ENCODE results near the gene TRMU. TPM values are rescaled to one million over a fixed set of nuclear protein-coding genes. Genes with fewer than 3 reads are reported as not detected.

The TRMU gene
- total and polyA plus RNA-seq, 4 donors = 22.5 to 64.4 (median 47.6) TPM

- no peaks in the 10 kb centered on the region for H3K9me3 ChIP-seq (ENCODE audit: control insufficient read depth, insufficient read depth, low read length)
- 92% methylated on average over 16 of the region's 18 CpGs for WGBS (ENCODE audit: insufficient coverage)
- peaks cover 54% of the 10 kb centered on the region for H3K36me3 ChIP-seq (ENCODE audit: control insufficient read depth, insufficient read depth, low read length)
- peaks cover 5% of the 10 kb centered on the region for H3K4me1 ChIP-seq (ENCODE audit: control insufficient read depth, insufficient read depth, low read length)
- H3K27me3 ChIP-seq (ENCODE audit: control insufficient read depth, insufficient read depth, low read length) = no peaks in the 10 kb centered on the region
- no peak for DNase-seq (ENCODE audit: low read depth in 4 of 6, low spot score in 6 of 6)
- H3K4me3 ChIP-seq (ENCODE audit: low read depth, low read length) = no peak overlapping the region
- H3K27ac ChIP-seq (ENCODE audit: low read depth, low read length) = no peak overlapping the region
Observed at GRCh38 chr22:46372686-46373085, 37.2 kb downstream of the TRMU start.

DNA sequence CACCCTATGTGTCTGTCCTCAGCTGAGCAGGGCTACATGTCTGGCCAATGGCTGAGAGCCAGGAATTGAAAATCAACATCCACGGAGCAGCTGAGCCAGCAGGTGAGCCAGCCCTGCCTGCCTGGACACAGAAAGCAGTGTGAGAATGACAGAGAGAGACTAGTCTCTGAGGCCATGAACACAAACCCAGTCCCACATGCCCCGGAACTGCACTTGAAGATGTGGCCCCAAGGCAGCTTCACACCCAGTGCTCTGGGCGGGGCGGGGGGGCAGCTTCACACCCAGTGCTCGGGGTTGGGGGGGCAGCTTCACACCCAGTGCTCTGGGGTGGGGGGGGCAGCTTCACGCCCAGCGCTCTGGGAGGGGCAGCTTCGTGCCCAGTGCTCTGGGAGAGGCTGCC lies 37.6 kb downstream of the TRMU start:
- Histone ChIP-seq H3K27ac (ENCODE audit: low read depth, low read length) (no peak overlapping the region), H3K27me3 (ENCODE audit: control insufficient read depth, insufficient read depth, low read length) (no peaks in the 10 kb centered on the region), H3K4me1 (ENCODE audit: control insufficient read depth, insufficient read depth, low read length) (peaks cover 10% of the 10 kb centered on the region), H3K4me3 (ENCODE audit: low read depth, low read length) (no peak overlapping the region), H3K36me3 (ENCODE audit: control insufficient read depth, insufficient read depth, low read length) (peaks cover 56% of the 10 kb centered on the region), H3K9me3 (ENCODE audit: control insufficient read depth, insufficient read depth, low read length) (no peaks in the 10 kb centered on the region)
- peak in 2 of 6 donors; percentile 51 to 65 for DNase-seq (ENCODE audit: low read depth in 4 of 6, low spot score in 6 of 6)
- 63% methylated on average over 5 of the region's 8 CpGs for WGBS (ENCODE audit: insufficient coverage)

GRCh38 chr22:46373921-46374662 lies 38.6 kb downstream of the TRMU start:
- Histone ChIP-seq H3K4me1 (ENCODE audit: control insufficient read depth, insufficient read depth, low read length) (peaks cover 18% of the 10 kb centered on the region), H3K9me3 (ENCODE audit: control insufficient read depth, insufficient read depth, low read length) (no peaks in the 10 kb centered on the region), H3K27me3 (ENCODE audit: control insufficient read depth, insufficient read depth, low read length) (peaks cover 2% of the 10 kb centered on the region), H3K4me3 (ENCODE audit: low read depth, low read length) (no peak overlapping the region), H3K27ac (ENCODE audit: low read depth, low read length) (no peak overlapping the region), H3K36me3 (ENCODE audit: control insufficient read depth, insufficient read depth, low read length) (peaks cover 51% of the 10 kb centered on the region)
- DNase-seq (ENCODE audit: low read depth in 4 of 6, low spot score in 6 of 6) = peak in 1 of 6 donors; percentile 7
- 77% methylated on average over 21 of the region's 31 CpGs for WGBS (ENCODE audit: insufficient coverage)

- 94% methylated on average over 35 of the region's 38 CpGs for WGBS (ENCODE audit: insufficient coverage)
- DNase-seq (ENCODE audit: low read depth in 4 of 6, low spot score in 6 of 6) = no peak
- Histone ChIP-seq H3K4me1 (ENCODE audit: control insufficient read depth, insufficient read depth, low read length) (peaks cover 24% of the 10 kb centered on the region), H3K27ac (ENCODE audit: low read depth, low read length) (no peak overlapping the region), H3K27me3 (ENCODE audit: control insufficient read depth, insufficient read depth, low read length) (peaks cover 2% of the 10 kb centered on the region), H3K4me3 (ENCODE audit: low read depth, low read length) (no peak overlapping the region), H3K9me3 (ENCODE audit: control insufficient read depth, insufficient read depth, low read length) (no peaks in the 10 kb centered on the region), H3K36me3 (ENCODE audit: control insufficient read depth, insufficient read depth, low read length) (peaks cover 44% of the 10 kb centered on the region)
Observed at GRCh38 chr22:46374663-46375474, 39.4 kb downstream of the TRMU start.

- no peak for DNase-seq (ENCODE audit: low read depth in 4 of 6, low spot score in 6 of 6)
- Histone ChIP-seq H3K4me3 (ENCODE audit: low read depth, low read length) (no peak overlapping the region), H3K9me3 (ENCODE audit: control insufficient read depth, insufficient read depth, low read length) (no peaks in the 10 kb centered on the region), H3K27ac (ENCODE audit: low read depth, low read length) (no peak overlapping the region), H3K27me3 (ENCODE audit: control insufficient read depth, insufficient read depth, low read length) (peaks cover 2% of the 10 kb centered on the region), H3K4me1 (ENCODE audit: control insufficient read depth, insufficient read depth, low read length) (peaks cover 28% of the 10 kb centered on the region), H3K36me3 (ENCODE audit: control insufficient read depth, insufficient read depth, low read length) (peaks cover 47% of the 10 kb centered on the region)
- 94% methylated on average over 3 of the region's 3 CpGs for WGBS (ENCODE audit: insufficient coverage)
Observed at GRCh38 chr22:46376111-46376510, 40.6 kb downstream of the TRMU start.

DNA sequence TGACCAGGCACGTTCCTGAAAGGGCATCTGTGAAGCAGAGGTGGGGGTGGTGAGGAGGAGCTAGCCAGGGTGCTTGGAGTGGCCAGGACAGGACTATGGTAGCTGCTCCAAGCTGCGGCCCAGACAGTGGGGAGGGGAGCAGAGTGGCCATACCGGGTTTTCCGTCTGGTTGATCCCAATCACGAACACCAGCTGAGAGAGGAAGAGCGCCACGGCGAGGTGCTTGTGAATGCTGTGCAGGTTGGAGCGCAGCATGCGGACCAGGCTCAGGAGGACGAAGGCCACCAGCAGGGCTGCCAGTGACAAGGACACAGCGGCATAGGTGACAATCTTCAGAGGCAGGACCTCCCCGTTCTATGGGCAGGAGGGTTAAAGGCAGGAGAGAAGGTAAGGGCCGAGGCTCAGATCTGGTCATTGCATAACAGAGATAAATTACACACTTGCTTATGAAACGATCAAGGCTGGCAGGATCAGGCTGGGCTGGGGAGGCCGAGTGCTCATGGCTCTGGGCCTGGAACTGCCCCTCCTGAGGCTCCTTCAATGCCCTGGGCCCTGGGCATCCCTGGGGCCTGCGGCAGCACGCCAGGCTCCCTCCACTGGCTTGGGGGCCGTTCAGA lies 41.5 kb downstream of the TRMU start:
- no peak for DNase-seq (ENCODE audit: low read depth in 4 of 6, low spot score in 6 of 6)
- Histone ChIP-seq H3K9me3 (ENCODE audit: control insufficient read depth, insufficient read depth, low read length) (no peaks in the 10 kb centered on the region), H3K27ac (ENCODE audit: low read depth, low read length) (no peak overlapping the region), H3K4me1 (ENCODE audit: control insufficient read depth, insufficient read depth, low read length) (peaks cover 28% of the 10 kb centered on the region), H3K27me3 (ENCODE audit: control insufficient read depth, insufficient read depth, low read length) (peaks cover 2% of the 10 kb centered on the region), H3K4me3 (ENCODE audit: low read depth, low read length) (no peak overlapping the region), H3K36me3 (ENCODE audit: control insufficient read depth, insufficient read depth, low read length) (peaks cover 54% of the 10 kb centered on the region)
- 85% methylated on average over 18 of the region's 19 CpGs for WGBS (ENCODE audit: insufficient coverage)

- Histone ChIP-seq H3K4me3 (ENCODE audit: low read depth, low read length) (no peak overlapping the region), H3K27me3 (ENCODE audit: control insufficient read depth, insufficient read depth, low read length) (peaks cover 2% of the 10 kb centered on the region), H3K27ac (ENCODE audit: low read depth, low read length) (no peak overlapping the region), H3K4me1 (ENCODE audit: control insufficient read depth, insufficient read depth, low read length) (peaks cover 28% of the 10 kb centered on the region), H3K36me3 (ENCODE audit: control insufficient read depth, insufficient read depth, low read length) (peaks cover 51% of the 10 kb centered on the region), H3K9me3 (ENCODE audit: control insufficient read depth, insufficient read depth, low read length) (no peaks in the 10 kb centered on the region)
- no peak for DNase-seq (ENCODE audit: low read depth in 4 of 6, low spot score in 6 of 6)
- WGBS (ENCODE audit: insufficient coverage) = 55% methylated on average over 24 of the region's 27 CpGs
Observed at GRCh38 chr22:46377525-46378425, 42.3 kb downstream of the TRMU start.

GRCh38 chr22:46378426-46379065 lies 43.0 kb downstream of the TRMU start:
- H3K27ac ChIP-seq (ENCODE audit: low read depth, low read length) = no peak overlapping the region
- H3K4me1 ChIP-seq (ENCODE audit: control insufficient read depth, insufficient read depth, low read length) = peaks cover 28% of the 10 kb centered on the region
- H3K27me3 ChIP-seq (ENCODE audit: control insufficient read depth, insufficient read depth, low read length) = peaks cover 2% of the 10 kb centered on the region
- peaks cover 48% of the 10 kb centered on the region for H3K36me3 ChIP-seq (ENCODE audit: control insufficient read depth, insufficient read depth, low read length)
- no peak overlapping the region for H3K4me3 ChIP-seq (ENCODE audit: low read depth, low read length)
- no peak for DNase-seq (ENCODE audit: low read depth in 4 of 6, low spot score in 6 of 6)
- H3K9me3 ChIP-seq (ENCODE audit: control insufficient read depth, insufficient read depth, low read length) = no peaks in the 10 kb centered on the region
- WGBS (ENCODE audit: insufficient coverage) = 55% methylated on average over 22 of the region's 22 CpGs
